ENCODE measurements around the gene CREB3L4. TPM values are rescaled to one million over a fixed set of nuclear protein-coding genes. Genes with fewer than 3 reads are reported as not detected.

Gene CREB3L4
- total and polyA plus RNA-seq, 2 of the 4 experiments (the other 2 are of a cell fraction), result 6.5 to 9.8 TPM

DNA sequence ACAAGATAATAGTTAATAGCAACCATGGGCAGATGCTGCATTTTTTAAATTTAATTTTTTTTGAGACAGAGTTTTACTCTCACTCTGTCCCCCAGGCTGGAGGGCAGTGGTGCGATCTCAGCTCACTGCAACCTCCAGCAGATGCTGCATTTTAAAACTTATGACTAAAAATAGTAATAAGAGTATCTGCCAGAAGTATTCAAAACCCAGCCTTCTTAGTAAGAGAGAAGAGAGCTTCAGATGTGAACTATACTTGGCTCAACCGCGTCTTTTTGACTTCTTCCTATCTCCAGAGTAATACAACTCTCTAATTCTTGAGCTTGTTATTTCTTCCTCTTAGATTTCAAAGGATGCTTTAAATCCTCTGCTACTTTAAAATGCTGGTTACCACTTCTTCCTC lies 27.5 kb downstream of the CREB3L4 start:
- TF ChIP-seq POLR2A (IDR thresholded peaks at IDR 0.05; ENCODE audit: low read depth, low read length) (no peak), CEBPB (IDR thresholded peaks at IDR 0.05; ENCODE audit: low read depth, low read length) (no peak), RFX5 (IDR thresholded peaks at IDR 0.05; ENCODE audit: low read depth, low read length) (no peak), SMC3 (IDR thresholded peaks at IDR 0.05; ENCODE audit: low read depth, low read length) (no peak), MXI1 (IDR thresholded peaks at IDR 0.05; ENCODE audit: borderline replicate concordance, low read depth, low read length) (no peak)
- ATAC-seq (ENCODE audit: low read depth) (no peak), DNase-seq (no peak)
- Histone ChIP-seq H3K79me1 (ENCODE audit: low read depth in 1 of 2, low read length in 2 of 2) (peaks cover 17 to 37% of the 10 kb centered on the region in 2 experiments), H2AK5ac (ENCODE audit: low read depth, low read length) (no peak overlapping the region), H3K27me3 (ENCODE audit: control insufficient read depth, insufficient read depth, low read length) (no peaks in the 10 kb centered on the region), H3K4me2 (ENCODE audit: low read depth, low read length) (no peak overlapping the region), H4K8ac (ENCODE audit: low read depth in 2 of 2, low read length in 2 of 2) (no peak overlapping the region), H3K4me3 (ENCODE audit: insufficient read depth, low read depth, low read length) (no peak overlapping the region), H4K20me1 (ENCODE audit: insufficient read depth, low read length) (peaks cover 23% of the 10 kb centered on the region; the same call in 1 of the 2 replicates), H2BK20ac (ENCODE audit: low read depth, low read length) (no peak overlapping the region), H3K9me1 (ENCODE audit: insufficient read depth, low read length) (peaks cover 4% of the 10 kb centered on the region; the same call in 1 of the 2 replicates), H3K23ac (ENCODE audit: low read depth, low read length) (no peak overlapping the region), H2BK120ac (ENCODE audit: low read depth, low read length) (no peak overlapping the region), H3K56ac (ENCODE audit: extremely low read depth, insufficient read depth, low read length) (no peak overlapping the region), H2AK9ac (replicated peaks; ENCODE audit: low read depth, low read length, poor library complexity) (no peak overlapping the region), H3K9ac (ENCODE audit: low read depth, low read length) (no peak overlapping the region), H3K9me3 (ENCODE audit: control insufficient read depth, insufficient read depth, low read length) (no peaks in the 10 kb centered on the region), H3K4me1 (ENCODE audit: control insufficient read depth, insufficient read depth, low read length) (0 out of 2 replicates have a peak, but pooled peaks cover 2% of the 10 kb centered on the region), H4K5ac (ENCODE audit: low read depth, low read length) (no peak overlapping the region), H3K18ac (ENCODE audit: low read depth, low read length) (no peak overlapping the region), H2BK15ac (ENCODE audit: low read depth, low read length) (no peak overlapping the region), H3K14ac (replicated peaks; ENCODE audit: low read depth, low read length) (no peak overlapping the region), H3K36me3 (ENCODE audit: control insufficient read depth, insufficient read depth, low read length) (peaks cover 28% of the 10 kb centered on the region), H4K91ac (ENCODE audit: insufficient read depth, low read depth, low read length) (no peak overlapping the region), H3K27ac (ENCODE audit: insufficient read depth, low read length) (no peak overlapping the region), H2AFZ (replicated peaks; ENCODE audit: low read length, poor library complexity) (no peak overlapping the region), H3K4ac (ENCODE audit: low read depth, low read length) (no peak overlapping the region), H2BK5ac (ENCODE audit: low read depth, low read length, poor library complexity, severe bottlenecking) (no peak overlapping the region)
- BruUV-seq (replicated peaks), result no TSS peak
- dilution Hi-C loops (cut with HindIII; ENCODE audit: low sequenced_read_pairs, unreplicated experiment), result no loop called here
- no CpG with 5 or more reads among the region's 3 CpGs for WGBS, 2 experiments (ENCODE audit: extremely low coverage in 2 of 2, insufficient read length in 1 of 2)
- in situ Hi-C loops (cut with MboI; ENCODE audit: low sequenced_read_pairs), result no loop called here
- POLR2A ChIA-PET (ENCODE audit: unreplicated experiment), result interaction anchor here (0.6 kb wide), 1 partner anchor 227 kb away, joined by 5 read pairs; no protein-coding TSS in a partner anchor
- CTCF ChIA-PET, result interaction anchor here (0.6 kb wide), 1 partner anchor 312 kb away, joined by 3 read pairs; no protein-coding TSS in a partner anchor
- intact Hi-C loops (cut with micrococcal nuclease), result no loop called here
